GM18861 (cell line): ENCODE measurements around the gene DIRAS2.

Source experiments
- ATAC-seq: cut with Tn5 transposase; IDR thresholded peaks from one replicate; pipeline ENCODE4 v1.9.1; 2021; ENCODE audit not compliant: unreplicated experiment

The DIRAS2 gene

GRCh38 chr9:90613502-90613901 lies 29.1 kb downstream of the DIRAS2 start:
- ATAC-seq, result no peak

DNA sequence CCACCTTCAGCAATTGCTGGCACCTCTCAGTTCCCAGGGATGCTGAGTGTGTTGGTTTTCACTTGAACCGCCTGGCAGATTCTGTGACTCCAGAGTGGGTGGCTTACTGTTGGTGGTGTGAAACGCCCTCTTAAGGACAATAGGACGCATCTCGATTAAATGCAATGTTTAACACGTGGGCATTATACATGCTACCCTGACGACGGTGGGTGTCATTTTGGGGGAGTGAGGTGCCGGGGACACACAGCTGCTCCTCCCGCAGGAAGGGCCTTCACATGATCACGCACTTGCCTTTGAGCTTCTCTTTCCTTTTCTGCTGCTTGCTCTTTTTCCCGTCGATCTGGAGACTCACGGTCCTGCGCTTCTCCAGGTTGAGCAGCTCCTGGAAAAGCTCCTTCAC lies 29.7 kb downstream of the DIRAS2 start:
- ATAC-seq, result no peak

DNA sequence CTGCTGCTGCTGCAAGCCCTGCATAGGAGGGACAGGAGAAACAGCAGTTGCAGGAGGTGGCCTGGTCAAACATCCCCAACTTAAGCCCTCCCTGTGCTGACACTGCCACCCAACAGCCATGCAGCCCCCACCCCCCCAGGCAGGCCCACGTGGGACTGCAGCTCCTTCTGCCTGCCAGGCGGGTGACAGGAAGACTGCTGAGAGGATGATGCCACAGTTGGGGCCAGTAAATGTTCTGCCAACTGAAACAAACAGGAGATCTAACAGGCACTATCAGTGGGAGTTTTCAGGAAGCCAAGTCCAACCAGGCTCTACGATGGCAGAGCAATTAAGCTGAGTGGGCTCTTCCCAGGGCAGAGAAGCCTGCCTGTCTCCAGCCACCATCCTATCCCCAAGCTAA lies 31.1 kb downstream of the DIRAS2 start:
- ATAC-seq, result no peak

GRCh38 chr9:90611121-90611520 lies 31.5 kb downstream of the DIRAS2 start:
- ATAC-seq, result no peak

DNA sequence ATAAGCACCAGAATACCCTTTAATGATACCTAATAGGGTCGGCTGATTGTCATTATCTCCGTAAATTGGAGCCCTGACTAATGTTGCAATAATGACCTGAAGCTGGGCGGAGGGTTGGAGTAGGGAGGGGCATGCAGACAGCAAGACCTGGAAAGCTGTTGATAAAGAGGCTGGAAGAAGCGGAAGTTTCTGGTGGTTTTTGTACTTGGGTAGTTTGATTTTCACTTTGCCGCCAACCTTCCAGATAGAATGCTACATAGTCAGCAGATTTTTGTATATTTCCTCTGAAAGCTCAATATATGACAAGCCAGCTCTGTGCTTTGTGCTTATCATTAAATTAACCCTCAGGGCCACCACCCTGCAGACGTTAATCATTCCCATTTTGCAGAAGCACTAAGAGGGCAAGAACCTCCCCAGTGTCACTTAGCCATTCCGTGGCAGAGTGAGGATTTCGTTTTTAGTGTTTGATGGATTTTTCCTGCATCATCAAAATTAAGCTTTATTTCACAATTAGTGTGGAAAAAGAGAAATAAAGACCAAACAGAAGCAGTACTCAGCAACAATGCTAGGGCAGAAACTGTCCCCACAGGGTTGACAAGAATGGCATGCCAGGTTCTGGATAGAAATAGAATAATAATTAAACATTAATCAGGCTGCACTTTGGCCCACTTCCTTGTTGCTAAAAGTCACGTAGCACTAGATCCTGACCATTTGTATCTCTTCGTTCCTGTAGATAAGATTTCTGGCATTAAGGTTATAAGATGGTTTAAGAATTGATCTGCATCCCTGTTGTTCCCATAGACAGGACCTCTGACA lies 34.7 kb downstream of the DIRAS2 start:
- ATAC-seq, result no peak

DNA sequence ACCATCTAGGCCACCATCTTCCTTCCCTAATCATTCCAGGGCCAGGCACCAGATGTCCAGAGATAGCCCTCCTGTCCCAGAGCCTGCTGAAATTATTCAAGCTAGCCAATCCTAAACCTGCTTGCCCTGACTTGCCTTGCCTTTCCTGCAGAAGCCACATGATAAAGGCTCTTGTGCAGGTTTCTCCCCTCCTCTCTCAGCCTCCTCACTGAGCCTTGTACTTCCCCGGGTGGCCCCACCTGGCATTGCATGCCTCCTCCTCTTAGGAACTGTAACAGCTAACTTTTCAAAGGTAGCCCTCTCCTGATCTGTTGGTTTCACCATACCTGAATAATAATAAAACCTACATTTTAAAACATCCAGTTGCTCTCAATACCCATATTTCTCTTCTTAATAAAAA lies 42.6 kb downstream of the DIRAS2 start:
- ATAC-seq, result no peak

GRCh38 chr9:90598191-90598590 lies 44.4 kb downstream of the DIRAS2 start:
- no peak for ATAC-seq

- ATAC-seq, result no peak
Observed at GRCh38 chr9:90593646-90594045, 49.0 kb downstream of the DIRAS2 start.

GRCh38 chr9:90580576-90580975 lies 62.0 kb downstream of the DIRAS2 start:
- no peak for ATAC-seq

DNA sequence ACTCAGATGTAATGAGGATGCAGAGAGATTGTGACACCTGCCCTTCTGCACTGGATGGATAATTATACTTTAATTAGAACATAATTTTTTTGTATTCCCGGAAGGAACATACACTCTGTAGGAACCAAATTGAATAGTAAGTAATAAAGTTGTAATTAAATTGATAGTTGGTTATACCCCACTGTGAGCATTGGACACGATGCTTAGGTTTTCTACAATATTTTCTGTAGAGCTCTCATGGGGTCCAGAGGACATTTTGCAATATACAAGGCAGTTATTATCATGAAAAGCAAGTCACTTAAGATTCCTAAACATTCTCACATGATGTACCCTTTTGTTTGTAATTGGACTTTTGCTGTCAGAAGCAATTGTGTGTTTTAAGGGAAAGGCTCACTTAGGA lies 63.4 kb downstream of the DIRAS2 start:
- no peak for ATAC-seq

GRCh38 chr9:90578126-90578815 lies 64.4 kb downstream of the DIRAS2 start:
- no peak for ATAC-seq

DNA sequence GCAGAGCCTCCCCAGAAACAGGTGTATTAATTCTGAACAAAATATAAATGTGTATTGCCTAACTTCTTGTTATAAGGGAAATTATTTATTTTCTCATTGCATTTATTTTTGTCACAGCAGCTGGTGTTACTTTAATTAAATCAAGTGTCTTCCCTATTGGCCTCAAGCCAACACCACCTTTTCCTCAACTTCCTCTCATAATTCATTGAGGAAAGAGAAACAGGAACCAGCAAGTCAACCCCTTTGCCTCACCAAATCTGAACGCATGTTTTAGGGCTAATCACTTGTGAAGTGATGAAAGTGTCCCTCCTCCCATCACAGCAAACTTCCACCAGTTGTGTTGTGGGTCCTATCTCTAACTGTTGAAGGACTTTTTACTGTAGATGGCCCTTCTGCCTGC lies 73.1 kb downstream of the DIRAS2 start:
- ATAC-seq, result no peak

GRCh38 chr9:90568667-90569066 lies 74.0 kb downstream of the DIRAS2 start:
- no peak for ATAC-seq

DNA sequence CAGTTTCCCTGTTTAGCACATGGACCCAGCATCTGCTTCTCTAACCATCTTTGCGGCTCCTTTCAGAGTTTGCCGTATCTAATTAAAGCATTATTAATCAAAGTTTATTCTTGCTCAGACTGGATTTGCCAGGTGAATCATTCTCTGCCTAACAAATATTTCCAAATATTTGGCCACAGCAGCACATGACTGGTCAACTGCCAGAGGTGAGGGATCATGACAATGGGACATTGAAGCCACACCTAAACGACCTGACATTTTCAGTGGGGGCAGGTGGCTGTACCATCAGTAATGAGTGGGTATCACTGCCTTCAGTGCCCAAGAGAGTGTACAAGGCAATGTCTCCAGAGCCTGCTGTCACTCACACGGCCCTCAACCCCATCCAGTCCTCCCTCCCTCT lies 80.4 kb downstream of the DIRAS2 start:
- ATAC-seq, result no peak
